Effector CD4-positive, alpha-beta T cell (primary cell): ENCODE data around the gene TRPC4.
"Not testable (repeated sequence)": the region's sequence is repeated elsewhere in the genome, so short reads cannot be mapped to it uniquely, and the experiment has no call there.

ENCODE experiments used
- DNase-seq: peaks from one replicate; pipeline ENCODE4 v3.0.0-alpha.2; 2020

Gene TRPC4

DNA sequence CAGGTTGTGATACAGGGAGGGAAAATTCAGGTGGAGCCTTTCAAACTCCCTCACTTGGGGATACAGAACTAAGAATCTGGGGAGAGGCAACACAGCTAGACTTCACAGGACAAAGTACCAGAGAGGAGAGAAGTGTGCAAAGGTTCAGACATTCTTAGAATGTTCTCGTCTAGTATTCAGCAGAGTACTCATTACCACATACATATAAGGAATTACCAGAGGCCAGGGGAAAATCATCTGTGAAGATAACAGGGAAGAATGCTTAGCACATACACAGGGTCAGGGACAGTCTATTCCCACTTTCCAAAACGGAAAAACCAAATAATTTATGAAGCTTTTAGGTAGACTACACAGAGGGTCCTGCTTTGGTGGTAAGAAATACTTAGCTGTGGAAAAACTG, 58.1 kb downstream of the TRPC4 start:
- DNase-seq = no peak

DNA sequence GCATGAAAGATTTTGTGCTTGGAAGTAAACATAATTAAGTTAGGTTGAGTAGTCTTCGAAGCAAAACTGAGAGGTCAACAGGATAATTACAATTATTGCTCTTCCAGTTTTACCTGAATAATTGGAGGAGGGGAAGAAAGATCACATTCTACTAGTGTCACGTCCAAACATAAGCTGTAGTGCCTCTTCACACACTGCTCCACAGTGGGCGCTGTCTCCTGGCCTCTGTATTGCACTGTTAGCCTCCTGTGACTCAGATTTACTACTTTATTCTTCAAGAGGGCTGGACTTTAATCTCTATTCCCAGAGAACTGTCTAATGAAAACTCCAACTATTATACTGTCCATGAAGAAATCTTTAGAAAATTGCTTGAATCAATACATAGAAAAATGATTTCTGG, 62.9 kb downstream of the TRPC4 start:
- no peak for DNase-seq

DNA sequence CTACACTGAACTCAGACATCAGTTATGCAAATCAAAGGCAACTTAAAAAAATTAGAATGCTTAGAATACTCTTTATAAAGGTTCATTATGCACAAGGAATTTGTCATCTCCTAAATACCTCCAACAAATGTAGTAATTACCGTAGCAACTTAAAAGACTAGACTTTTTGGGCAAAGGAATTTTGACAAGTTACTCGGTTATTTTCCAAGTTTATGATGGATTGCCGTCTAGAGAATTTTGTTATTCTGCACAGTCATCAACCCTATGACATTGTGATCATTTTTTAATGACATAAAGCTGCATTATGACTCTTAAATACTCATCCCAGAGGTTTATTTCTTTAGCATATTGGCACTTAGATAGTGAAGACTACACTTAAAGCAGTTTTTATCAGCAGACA, 71.9 kb downstream of the TRPC4 start:
- DNase-seq = no peak

DNA sequence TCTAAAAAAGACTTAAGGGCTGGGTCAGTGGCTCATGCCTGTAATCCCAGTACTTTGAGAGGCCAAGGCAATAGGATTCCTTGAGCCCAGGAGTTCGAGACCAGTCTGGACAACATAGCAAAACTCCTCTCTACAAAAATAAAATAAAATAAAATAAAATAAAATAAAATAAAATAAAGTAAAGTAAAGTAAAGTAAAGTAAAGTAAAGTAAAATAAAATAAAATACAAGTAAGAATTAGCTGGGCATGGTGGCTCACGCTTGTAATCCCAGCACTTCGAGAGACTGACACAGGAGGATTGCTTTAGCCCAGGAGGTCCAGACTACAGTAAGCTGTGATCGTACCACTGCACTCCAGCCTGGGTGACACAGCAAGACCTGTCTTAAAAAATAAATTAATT, 72.8 kb downstream of the TRPC4 start:
- not testable (repeated sequence) for DNase-seq

DNA sequence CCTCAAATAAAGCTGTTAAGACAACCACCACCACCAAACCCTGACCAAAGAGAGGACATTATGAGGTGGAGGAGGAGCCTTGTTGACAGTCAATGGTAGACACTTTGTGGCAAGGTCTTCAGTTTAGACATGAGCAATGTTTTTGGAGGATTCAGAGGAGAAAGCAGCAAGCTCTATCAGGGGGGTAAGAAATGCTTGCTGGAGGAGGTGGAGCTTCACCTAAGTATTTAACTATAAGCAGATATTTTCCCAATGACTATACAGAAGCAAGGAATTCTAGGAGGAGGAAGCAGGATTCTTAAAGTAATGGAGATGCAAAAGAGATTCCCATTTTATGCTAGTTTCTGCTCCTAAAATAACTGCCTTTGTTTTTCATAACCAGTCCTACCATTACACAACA, 74.2 kb downstream of the TRPC4 start:
- DNase-seq = no peak

DNA sequence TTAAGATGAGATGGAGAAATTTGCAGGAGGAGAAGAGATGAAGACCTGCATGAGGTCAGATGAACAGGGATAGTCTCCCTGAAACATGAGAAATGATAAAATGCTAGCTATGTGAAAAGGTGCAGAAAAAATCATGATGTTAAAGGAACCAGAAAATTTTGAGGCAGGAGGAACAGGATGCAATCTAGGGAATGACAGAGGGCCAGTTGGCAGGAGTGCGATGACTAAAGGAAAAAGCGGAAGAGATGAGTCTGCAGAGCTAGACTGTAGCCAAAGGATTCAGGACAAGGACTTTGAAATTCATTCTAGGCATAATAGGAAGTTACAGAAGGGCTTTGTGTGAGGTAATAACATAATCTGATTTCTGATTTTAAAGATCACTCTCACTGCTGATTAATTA, 77.9 kb downstream of the TRPC4 start:
- DNase-seq = no peak

DNA sequence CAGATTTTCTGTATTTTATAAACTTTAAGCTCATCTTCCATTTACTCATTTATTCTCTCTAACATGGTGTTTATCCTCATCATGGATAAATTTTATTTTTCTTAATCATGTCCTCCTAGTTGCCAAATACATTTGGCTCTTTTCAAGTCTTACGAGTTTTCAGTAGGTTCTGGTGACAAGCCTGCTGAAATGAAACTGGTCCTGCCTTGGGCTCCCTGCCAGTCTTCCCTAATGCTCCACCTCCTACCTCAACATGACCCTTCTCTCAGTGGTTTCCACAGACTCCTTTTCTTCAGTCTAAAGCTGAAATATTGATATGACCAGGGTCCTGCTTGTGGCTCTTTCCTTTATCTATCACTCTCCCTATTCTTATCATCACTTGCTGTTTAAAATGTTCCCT, 81.2 kb downstream of the TRPC4 start:
- DNase-seq = no peak

DNA sequence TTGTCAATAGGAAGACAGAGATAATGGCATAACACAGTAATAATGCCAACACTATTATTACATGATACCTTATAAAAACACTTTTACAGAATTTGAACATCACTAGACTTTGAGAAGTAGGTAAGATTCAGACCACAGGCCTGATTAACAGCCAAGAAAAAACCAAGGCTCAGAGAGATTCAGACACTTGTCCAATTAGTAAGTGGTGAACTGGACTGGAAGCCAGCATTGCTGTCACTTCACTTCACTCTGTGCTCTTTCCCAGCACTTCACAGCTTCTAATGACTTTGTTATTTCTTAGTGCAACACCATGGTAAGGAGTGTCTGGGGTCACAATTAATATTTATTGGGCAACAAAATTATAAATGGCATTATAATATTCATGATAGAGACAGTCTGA, 91.9 kb downstream of the TRPC4 start:
- no peak for DNase-seq

DNA sequence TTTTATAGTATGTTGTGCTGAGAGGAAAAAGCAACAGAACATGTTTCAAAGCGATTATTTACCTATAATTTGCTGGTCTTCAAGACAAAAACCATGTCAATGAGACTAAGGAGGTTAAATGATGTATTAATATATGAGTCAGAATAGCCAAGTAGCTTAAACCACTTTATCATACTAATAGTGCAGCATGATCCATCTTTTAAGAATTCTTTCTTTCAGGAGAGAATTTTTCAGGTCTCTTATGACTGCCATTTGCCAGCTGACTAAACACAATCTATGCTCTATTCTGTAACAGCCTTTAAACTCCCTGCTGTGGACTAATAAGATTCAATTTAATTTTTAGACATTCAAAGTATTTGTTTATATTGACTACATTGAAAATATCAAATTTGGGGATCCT, 93.7 kb downstream of the TRPC4 start:
- no peak for DNase-seq

DNA sequence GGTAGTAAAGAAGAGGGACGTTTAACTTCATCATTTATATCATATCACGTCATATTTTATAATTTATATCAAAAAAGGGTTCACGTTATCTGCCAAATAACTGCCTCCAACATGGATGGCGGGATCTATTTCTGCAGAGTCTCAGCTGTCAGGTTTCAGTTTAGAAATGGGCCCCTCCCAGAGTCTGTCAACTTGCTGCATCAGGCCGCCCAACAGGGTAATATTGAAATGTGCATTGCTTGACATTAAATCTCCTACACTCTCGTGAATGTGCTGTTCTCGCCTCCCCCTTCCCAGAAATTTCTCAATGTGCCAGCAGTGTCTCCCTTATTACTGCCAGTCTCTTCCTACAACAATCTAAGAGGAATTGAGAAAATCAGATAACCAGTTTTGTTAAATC, 96.9 kb downstream of the TRPC4 start:
- DNase-seq = no peak

DNA sequence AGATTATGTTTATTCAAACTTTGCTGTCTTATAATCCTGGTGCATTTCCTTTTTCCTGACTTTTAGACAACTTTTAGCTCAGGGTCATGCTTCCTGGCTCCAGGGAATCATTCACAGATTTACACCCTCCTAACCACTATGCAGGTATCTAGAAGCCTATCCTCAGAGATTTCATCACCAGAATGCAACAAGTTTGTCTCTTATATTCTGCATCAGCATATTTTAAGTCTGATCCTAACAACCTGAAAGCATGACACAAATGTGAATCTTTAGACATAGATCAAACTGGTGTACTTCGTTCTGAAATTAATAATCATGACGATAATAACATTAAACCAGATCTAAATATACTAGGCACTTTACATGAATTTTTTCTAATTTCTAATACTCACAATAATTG, 100.0 kb downstream of the TRPC4 start:
- DNase-seq = no peak

DNA sequence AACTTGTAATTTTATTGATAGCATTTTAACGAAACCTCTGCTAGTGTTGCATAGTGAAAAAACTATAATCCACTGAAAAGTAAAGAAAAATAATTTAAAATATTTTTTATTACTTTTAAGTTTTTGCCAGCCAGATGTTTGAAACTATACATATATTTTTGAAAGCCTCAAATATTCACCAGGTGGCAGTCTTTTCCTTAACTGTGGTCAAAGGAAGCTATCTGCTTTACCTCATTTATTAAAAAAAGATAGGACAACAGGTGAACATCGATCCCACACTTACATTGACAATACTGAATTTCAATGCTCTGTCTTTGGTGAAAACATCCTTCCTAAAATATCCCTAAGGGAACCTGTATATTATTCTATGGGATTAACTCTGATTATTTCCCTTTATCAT, 100.5 kb downstream of the TRPC4 start:
- DNase-seq = no peak

DNA sequence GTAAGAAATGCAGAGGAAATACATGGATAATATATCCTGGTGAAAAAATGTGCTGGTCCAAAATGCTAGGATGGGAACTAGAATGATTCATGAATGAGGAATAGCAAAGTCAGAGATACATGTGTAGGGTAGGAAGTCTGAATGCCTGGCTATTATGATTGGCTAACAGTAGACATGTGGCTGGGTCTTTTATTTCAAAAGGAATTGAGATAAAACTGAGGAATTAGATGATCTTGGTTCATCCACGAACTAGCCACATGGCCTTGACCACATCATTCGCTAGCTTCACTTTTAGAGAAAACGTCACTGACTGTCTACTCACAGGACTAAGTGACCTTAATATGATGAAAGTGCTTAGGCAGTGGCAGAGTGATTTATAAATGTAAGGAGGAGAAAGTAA, 103.1 kb downstream of the TRPC4 start:
- DNase-seq = no peak

DNA sequence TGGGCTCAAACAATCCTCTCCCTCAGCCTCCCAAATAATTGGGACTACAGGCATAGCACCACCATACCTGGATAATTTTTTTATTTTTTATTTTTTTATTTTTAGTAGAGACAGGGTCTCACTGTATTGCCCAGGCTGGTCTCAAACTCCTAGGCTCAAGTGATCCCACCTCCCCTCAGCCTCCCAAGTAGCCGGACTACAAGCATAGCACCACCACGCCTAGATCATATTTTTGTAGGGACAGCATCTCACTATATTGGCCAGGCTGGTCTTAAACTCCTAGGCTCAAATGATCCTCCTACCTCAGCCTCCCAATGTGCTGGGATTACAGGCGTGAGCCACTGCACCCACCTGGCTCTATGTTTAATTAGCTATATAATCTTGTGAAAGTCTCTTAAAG, 114.2 kb downstream of the TRPC4 start:
- no peak for DNase-seq

DNA sequence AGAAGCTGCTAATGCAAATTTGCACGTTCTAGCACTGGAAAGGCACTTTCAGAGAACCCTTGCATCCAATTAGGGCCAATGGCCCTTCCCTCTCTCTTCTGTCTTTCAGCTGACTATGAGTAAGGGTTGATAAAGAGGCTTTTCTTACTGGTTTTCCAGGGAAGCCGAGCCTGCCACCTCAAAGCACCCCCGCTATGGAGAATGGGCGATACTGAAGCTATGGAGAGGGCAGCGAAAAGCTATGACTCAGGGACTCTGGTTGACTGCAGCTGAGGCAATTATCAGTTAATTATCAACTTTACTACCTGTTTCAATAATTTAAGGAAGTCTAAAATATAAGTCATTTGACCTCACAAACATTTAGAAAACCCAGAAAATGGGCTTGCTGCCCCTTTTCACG, 115.8 kb downstream of the TRPC4 start:
- DNase-seq = no peak

DNA sequence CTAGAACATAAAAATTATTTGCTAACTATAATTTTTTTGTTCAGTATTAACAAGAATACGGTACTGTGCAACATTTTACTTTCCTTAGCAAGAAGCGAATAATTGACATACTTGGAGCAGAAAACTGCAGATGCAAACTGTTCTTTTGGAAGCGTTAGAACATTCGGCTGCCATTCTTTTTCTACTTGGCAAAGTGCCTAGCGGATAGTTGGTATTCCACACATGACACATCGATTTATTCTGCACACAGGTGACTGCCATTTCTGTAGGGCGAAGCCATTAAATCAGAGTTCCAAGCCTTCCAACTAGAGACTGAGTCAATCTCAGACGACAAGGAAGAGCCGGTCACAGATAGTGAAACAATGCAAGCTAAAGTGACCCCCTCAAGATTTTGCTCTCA, 117.4 kb downstream of the TRPC4 start:
- no peak for DNase-seq

DNA sequence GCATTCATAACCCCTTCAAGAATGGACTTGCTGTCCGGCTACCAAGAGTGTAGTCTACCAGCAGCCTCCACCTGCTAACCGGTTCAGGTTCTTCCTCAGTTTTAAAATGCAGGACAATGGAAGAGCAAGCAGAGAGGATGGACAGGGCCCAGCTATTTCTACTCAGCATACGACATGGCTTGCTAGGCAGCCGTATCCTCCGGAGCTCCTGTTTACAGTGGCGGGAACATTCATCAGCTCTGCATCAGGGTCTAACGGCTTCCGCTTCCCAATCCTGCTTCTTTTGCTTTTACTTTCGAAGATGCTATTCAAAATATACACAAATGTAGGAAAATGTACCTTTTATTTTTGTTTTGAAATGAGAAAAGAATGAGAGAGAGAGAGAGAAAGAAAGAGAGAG, 118.5 kb downstream of the TRPC4 start:
- no peak for DNase-seq

DNA sequence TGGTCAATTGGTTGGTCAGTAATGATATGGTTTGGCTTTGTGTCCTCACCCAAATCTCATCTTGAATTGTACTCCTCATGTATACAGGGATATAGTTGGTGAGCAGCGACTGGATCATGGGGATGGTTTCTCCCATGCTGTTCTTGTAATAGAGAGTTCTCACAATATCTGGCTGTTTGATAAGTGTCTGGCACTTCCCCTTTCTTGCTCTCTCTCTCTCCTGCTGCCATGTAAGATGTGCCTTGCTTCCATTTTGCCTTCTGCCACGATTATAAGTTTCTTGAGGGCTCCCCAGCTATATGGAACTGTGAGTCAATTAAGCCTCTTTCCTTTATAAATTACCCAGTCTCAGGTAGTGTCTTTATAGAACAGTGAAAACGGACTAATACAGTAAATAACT, 120.7 kb downstream of the TRPC4 start:
- DNase-seq = no peak

DNA sequence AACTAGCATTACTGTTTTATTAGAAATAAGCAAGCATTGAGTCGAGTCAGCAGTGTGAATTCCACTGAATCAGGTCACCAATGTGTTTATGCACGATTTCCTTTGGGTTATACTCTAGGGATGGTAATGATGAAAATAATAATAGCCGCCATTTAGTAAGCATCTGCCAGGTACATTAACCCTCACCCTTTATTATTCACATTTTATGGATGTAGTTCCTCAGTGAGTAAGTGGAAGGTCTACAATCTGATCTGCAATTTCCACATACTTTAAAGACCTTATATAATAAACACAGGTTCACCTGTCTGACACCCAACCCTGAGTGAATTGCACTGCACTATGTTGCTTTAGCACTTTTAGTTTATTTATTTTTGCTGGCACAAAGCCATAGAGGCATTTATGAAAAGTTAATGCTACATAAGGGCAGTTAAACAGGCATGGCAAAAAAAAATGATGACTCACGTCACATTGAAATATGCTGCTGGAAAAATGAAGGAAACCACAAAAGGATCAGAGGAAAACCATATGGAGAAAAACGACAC, 122.4 kb downstream of the TRPC4 start:
- no peak for DNase-seq

DNA sequence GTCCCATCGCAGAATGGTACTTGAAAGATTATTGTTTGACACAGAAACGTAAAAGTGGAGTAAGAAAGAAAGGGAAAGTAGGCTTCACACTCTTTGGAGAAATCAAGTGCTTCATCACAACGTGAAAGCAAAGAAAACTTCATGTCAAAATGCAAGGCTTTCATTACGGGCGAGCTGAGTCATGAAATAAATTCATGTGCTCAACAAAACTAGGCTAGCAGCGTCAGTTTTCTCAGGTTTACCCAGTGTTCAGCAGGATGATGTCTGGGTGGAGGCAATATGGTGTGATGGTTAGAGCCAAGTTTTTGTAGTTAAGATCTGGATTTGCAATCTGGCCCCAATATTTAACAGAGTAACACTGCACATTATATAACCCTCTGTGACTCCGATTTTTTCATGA, 128.0 kb downstream of the TRPC4 start:
- no peak for DNase-seq

DNA sequence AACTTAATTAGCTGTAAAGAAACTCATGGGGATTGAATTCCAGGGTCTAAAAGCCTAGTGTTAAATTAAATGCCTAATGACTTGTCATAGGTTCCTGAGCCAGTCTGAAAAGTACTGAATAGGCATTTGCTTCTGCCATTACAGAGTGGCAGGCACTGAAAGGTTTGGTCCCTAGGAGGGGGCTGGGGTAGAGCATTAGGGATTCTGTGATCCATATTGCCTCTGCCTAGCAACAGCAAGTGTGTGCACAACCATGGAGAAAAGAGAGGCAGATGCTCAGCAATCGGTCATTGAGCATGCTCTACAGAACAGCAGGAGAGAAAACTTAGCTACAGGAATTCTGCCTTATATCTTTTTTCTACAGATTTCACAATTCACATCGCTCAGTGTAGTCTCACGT, 133.5 kb downstream of the TRPC4 start:
- DNase-seq = no peak

DNA sequence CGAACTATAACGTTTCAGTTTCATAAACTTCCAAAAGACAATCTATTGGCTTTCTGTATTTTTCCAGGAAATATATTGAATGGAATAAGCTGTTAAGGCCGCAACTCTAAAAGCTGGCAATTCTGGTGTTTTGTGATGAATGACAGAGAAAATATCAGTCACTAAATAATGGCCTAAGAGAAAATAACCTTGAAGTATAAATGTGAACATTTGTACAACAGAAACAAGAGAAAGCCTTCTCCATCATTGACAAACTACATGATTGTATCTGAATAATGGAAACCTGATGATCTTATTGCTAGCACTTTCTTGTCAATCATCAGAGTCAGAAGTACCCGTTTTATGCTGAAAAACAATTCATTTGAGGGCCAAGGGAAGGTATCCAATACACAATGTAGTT, 134.3 kb downstream of the TRPC4 start:
- DNase-seq = no peak

DNA sequence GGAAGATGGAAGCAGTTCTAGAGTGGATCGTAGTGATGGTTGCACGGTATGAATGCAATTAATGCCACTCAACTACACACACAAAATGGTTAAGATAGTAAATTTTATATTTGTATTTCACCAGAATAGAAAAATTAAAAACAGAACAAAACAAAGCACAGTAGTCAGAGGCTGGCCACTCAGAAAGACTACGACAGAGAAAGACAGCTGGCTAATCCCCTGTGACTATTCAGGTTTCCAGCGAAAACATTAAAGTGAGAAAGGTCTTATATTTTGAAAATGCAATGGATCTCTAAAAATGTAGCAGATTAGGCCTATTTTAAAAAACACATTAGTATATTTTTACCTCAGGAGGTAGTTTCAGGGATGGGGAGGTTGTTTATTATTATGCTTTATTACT, 139.7 kb downstream of the TRPC4 start:
- DNase-seq = no peak

DNA sequence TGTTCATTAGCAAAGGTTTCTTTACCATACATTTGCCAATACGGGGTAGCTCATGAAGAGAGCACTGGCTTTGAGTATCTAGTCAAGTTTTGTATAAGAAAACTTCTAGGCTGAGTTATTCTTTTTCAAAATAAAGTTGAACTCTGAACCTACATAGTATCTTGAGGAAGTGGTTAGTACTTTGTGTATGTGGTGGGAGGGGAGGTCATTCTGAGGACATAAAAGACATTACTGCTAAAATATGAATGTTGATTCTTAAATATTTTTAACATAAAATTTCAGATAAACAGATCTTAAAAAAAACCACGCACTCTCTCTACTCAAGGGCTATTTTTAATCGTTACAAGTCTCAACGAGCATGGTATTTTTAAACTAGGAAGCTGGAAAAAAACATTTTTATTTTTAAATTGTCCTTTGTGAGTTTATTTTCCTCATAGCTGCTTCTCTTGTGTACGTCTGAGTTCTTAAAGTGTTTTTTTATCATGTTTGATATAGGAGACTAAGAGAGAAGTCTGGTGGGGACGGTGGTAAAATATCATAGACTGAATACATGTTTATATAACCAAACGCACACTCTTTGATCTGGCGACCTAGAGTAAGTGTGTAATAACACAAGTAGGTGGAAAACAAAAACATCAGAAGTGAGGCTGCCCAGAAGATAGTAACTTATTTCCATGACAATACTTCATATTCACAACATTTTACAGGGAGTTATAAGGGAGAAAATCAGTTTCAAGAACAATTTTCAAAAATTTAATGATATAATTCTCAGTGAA, 153.0 kb downstream of the TRPC4 start:
- DNase-seq = no peak

DNA sequence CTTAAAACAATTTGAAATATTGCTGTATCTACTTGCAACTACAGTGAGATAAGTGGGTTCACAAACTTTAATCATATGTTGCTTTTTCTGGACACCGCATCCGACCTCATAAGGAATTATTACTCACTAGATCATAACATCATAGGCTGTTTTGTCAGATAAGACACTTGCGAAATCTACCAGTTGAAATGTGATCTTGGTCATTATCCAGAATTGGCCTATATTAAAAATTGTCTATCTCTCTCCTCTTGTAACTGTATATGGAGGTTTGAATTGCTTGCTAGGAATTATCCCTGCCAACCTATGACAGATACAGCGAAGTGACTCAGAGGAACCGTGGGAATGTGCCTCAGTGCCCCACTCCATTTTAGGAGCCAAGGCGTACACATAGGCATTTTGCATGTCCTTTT, 154.0 kb downstream of the TRPC4 start:
- DNase-seq = no peak
